Body of pancreas (tissue), 4 donors: ENCODE results near the gene RARB.

ENCODE experiments used
- POLR2A ChIP-seq, 3 donors: fragments of 450-650 bp; IDR thresholded peaks; one replicate each; pipeline ENCODE4 v1.6.1; 2016; ENCODE audit warnings: antibody characterized with exemption in 3 of 3, mild to moderate bottlenecking in 2 of 3
- TF ChIP-seq, protein P1 (sequence below), 7 experiments: fragments of 450-650 bp in 4 of 7; fragments of 200-600 bp in 3 of 7; sonication (generic) in 3 of 7; IDR thresholded peaks; one replicate each; pipeline ENCODE4 v1.5.1; 2016 to 2019; ENCODE audit warnings: antibody characterized with exemption in 7 of 7

DNA sequence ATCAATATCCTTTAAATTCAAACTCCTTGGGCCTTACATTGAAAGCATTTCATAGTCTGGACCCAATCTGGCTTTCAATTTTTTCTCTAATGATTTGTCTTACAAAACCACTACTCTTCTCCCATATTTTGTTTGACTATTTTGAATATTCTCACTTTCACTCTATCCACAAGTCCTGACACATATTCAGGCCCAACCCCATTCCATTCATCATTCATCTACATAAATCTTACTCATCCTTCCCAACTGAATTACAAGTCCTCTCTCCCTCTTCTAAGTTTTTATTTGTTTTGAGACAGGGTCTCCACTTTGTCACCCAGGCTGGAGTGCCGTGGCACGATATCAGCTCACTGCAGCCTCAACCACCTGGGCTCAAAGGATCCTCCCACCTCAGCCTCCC is 193.0 kb downstream of the RARB start:
- TF ChIP-seq, protein P1, sequence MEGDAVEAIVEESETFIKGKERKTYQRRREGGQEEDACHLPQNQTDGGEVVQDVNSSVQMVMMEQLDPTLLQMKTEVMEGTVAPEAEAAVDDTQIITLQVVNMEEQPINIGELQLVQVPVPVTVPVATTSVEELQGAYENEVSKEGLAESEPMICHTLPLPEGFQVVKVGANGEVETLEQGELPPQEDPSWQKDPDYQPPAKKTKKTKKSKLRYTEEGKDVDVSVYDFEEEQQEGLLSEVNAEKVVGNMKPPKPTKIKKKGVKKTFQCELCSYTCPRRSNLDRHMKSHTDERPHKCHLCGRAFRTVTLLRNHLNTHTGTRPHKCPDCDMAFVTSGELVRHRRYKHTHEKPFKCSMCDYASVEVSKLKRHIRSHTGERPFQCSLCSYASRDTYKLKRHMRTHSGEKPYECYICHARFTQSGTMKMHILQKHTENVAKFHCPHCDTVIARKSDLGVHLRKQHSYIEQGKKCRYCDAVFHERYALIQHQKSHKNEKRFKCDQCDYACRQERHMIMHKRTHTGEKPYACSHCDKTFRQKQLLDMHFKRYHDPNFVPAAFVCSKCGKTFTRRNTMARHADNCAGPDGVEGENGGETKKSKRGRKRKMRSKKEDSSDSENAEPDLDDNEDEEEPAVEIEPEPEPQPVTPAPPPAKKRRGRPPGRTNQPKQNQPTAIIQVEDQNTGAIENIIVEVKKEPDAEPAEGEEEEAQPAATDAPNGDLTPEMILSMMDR (IDR thresholded peaks at IDR 0.05), result no peak
- TF ChIP-seq POLR2A (IDR thresholded peaks at IDR 0.05), result no peak
